Panc1 (cell line): ENCODE results near the gene FRMPD1. TPM values are rescaled to one million over a fixed set of nuclear protein-coding genes. Genes with fewer than 3 reads are reported as not detected.

ENCODE experiments used
- ATAC-seq: fragments of 200-7000 bp; cut with Tn5 transposase; 2 replicates; pipeline ENCODE4 v1.9.1; 2020; ENCODE audit warnings: mild to moderate bottlenecking, moderate library complexity
- BruUV-seq: library from RNA; stranded (reverse); fragments of 400-500 nt; replicated peaks from 2 replicates; lab custom pipeline; 2021; lab: Mats Ljungman, UMichigan
- CTCF ChIA-PET: fragments of 300-600 bp; sonication (Branson Sonifier 250); formaldehyde crosslinking; loops from one replicate; lab custom pipeline; 2022; ENCODE audit warnings: antibody characterized with exemption; lab: Charles Lee
- POLR2A ChIA-PET: fragments of 300-600 bp; sonication (Branson Sonifier 250); formaldehyde crosslinking; loops from one replicate; lab custom pipeline; 2022; ENCODE audit warnings: antibody characterized with exemption; lab: Charles Lee
- DNase-seq: peaks from one replicate; pipeline ENCODE4 v3.0.0-alpha.2; 2010; ENCODE audit warnings: low read depth, low spot score
- H3K27ac ChIP-seq: 2 replicates; pipeline ENCODE4 v1.5.1; 2011; ENCODE audit warnings: mild to moderate bottlenecking, low read length, inconsistent platforms
- H3K27me3 ChIP-seq: fragments of 200-500 bp; sonication (Bioruptor generic); 2 replicates; pipeline ENCODE4 v1.6.0; 2014; ENCODE audit warnings: low read length, inconsistent platforms; ENCODE audit not compliant: control insufficient read depth, insufficient read depth
- H3K36me3 ChIP-seq: fragments of 200-500 bp; sonication (Bioruptor generic); 2 replicates; pipeline ENCODE4 v1.5.1; 2014; ENCODE audit warnings: inconsistent platforms, mild to moderate bottlenecking, low read length, moderate library complexity; ENCODE audit not compliant: control insufficient read depth, insufficient read depth
- H3K4me1 ChIP-seq: 2 replicates; pipeline ENCODE4 v1.5.1; 2011; ENCODE audit warnings: inconsistent platforms, mild to moderate bottlenecking, low read length, moderate library complexity; ENCODE audit not compliant: control insufficient read depth, insufficient read depth
- H3K4me3 ChIP-seq, 2 experiments: 2 replicates each; pipeline ENCODE4 v1.5.1; 2011 to 2012; ENCODE audit warnings: low read depth in 2 of 2, low read length in 2 of 2, mild to moderate bottlenecking in 2 of 2, inconsistent platforms in 1 of 2, moderate library complexity in 1 of 2
- H3K9me3 ChIP-seq: fragments of 200-500 bp; sonication (Bioruptor generic); 2 replicates; pipeline ENCODE4 v1.5.1; 2014; ENCODE audit warnings: low read depth, mild to moderate bottlenecking, inconsistent platforms, low read length, moderate library complexity; ENCODE audit not compliant: control insufficient read depth, insufficient read depth
- POLR2AphosphoS5 ChIP-seq: IDR thresholded peaks from 2 replicates; pipeline ENCODE4 v1.6.1; 2012; ENCODE audit warnings: mild to moderate bottlenecking, low read depth, low read length, moderate library complexity
- SIN3A ChIP-seq: IDR thresholded peaks from 2 replicates; pipeline ENCODE4 v1.6.1; 2012; ENCODE audit warnings: low read depth, mild to moderate bottlenecking, low read length, moderate library complexity, borderline replicate concordance; ENCODE audit not compliant: insufficient read depth
- TCF7L2 ChIP-seq: IDR thresholded peaks from 2 replicates; pipeline ENCODE4 v1.6.1; 2011; ENCODE audit warnings: mild to moderate bottlenecking, low read depth, low read length, inconsistent platforms
- in situ Hi-C: cut with HindIII; loops from 2 replicates; pipeline ENCODE4 v1.10.0; 2016; ENCODE audit warnings: low sequenced_read_pairs, low pct_unique_long_range_greater_than_20kb
- intact Hi-C: fragments of 100-400 bp; cut with micrococcal nuclease; formaldehyde crosslinking; loops from one replicate; pipeline ENCODE4 v1.10.0; 2022; ENCODE audit not compliant: unreplicated experiment
- total RNA-seq: library from RNA; stranded (reverse); gene quantifications from one replicate; pipeline ENCODE4 v1.2.1, GENCODE V29; 2021; ENCODE audit not compliant: unreplicated experiment
- TF ChIP-seq, protein P1 (sequence below): fragments of 450-650 bp; IDR thresholded peaks from 2 replicates; pipeline ENCODE4 v1.5.1; 2017; ENCODE audit warnings: mild to moderate bottlenecking
- TF ChIP-seq, protein P2 (sequence below), 2 experiments: IDR thresholded peaks; 2 replicates each; pipeline ENCODE4 v1.6.1; 2011 to 2012; ENCODE audit warnings: low read depth in 2 of 2, control low read depth in 1 of 2, low read length in 1 of 2, mild to moderate bottlenecking in 1 of 2, moderate library complexity in 1 of 2; ENCODE audit not compliant: insufficient read depth in 1 of 2

Gene FRMPD1
- total RNA-seq, 1 experiment from 2014 or later = 0.21 TPM

DNA sequence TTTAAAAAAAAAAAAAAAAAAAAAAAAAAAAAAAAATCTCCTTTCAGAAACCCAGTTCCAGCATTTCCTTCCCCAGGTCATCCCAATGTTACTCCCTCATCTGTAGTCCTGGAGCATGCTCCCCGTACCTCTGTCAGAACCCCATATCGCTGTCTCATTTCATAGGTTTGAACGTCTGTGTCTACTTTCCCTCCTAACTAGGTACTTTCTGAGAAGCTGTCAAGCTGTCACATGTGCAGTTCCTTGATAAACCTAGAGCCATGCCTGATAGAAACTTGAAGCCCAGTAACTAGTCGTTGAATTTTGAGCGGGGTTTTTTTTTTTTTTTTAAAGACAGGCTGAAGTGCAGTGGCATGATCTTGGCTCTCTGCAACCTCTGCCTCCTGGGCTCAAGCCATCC lies 118.6 kb downstream of the FRMPD1 start:
- H3K36me3 ChIP-seq = peaks cover 8% of the 10 kb centered on the region; the same call in 1 of the 2 replicates
- H3K27ac ChIP-seq = no peak overlapping the region

DNA sequence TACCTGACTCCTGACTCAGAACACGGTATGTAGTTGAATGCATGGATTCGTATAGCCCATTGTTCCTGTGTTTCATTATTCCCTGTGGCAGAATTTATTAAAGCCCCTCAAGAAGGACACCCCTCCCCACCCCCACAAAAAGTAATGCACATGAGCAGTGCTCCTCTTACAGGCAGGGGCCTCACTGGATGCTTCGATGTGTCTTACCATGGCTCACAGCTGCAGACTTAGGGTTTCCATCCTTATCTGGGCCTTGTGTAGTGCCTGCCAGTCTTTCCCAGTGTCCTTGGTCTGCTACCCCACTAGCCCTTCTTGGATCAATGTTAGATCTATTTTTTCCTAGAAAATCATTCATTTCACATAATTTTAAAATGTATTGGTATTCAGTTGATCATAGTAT lies 119.2 kb downstream of the FRMPD1 start:
- DNase-seq (no peak), ATAC-seq (no peak)
- no peaks in the 10 kb centered on the region for H3K4me1 ChIP-seq
- POLR2A ChIA-PET = interaction anchor here (0.6 kb wide), 1 partner anchor 42 kb away, joined by 4 read pairs; no protein-coding TSS in a partner anchor
- intact Hi-C loops = no loop called here
- no peaks in the 10 kb centered on the region for H3K9me3 ChIP-seq
- BruUV-seq = no TSS peak
- CTCF ChIA-PET = no interaction called here
- H3K4me3 ChIP-seq = no peak overlapping the region
- in situ Hi-C loops = no loop called here
- H3K36me3 ChIP-seq = peaks cover 8% of the 10 kb centered on the region; the same call in 1 of the 2 replicates
- H3K27me3 ChIP-seq = no peaks in the 10 kb centered on the region
- H3K27ac ChIP-seq = no peak overlapping the region
- TF ChIP-seq, protein P1, sequence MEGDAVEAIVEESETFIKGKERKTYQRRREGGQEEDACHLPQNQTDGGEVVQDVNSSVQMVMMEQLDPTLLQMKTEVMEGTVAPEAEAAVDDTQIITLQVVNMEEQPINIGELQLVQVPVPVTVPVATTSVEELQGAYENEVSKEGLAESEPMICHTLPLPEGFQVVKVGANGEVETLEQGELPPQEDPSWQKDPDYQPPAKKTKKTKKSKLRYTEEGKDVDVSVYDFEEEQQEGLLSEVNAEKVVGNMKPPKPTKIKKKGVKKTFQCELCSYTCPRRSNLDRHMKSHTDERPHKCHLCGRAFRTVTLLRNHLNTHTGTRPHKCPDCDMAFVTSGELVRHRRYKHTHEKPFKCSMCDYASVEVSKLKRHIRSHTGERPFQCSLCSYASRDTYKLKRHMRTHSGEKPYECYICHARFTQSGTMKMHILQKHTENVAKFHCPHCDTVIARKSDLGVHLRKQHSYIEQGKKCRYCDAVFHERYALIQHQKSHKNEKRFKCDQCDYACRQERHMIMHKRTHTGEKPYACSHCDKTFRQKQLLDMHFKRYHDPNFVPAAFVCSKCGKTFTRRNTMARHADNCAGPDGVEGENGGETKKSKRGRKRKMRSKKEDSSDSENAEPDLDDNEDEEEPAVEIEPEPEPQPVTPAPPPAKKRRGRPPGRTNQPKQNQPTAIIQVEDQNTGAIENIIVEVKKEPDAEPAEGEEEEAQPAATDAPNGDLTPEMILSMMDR = no peak
- TF ChIP-seq TCF7L2 (no peak), POLR2AphosphoS5 (no peak), SIN3A (no peak)
- TF ChIP-seq, protein P2, sequence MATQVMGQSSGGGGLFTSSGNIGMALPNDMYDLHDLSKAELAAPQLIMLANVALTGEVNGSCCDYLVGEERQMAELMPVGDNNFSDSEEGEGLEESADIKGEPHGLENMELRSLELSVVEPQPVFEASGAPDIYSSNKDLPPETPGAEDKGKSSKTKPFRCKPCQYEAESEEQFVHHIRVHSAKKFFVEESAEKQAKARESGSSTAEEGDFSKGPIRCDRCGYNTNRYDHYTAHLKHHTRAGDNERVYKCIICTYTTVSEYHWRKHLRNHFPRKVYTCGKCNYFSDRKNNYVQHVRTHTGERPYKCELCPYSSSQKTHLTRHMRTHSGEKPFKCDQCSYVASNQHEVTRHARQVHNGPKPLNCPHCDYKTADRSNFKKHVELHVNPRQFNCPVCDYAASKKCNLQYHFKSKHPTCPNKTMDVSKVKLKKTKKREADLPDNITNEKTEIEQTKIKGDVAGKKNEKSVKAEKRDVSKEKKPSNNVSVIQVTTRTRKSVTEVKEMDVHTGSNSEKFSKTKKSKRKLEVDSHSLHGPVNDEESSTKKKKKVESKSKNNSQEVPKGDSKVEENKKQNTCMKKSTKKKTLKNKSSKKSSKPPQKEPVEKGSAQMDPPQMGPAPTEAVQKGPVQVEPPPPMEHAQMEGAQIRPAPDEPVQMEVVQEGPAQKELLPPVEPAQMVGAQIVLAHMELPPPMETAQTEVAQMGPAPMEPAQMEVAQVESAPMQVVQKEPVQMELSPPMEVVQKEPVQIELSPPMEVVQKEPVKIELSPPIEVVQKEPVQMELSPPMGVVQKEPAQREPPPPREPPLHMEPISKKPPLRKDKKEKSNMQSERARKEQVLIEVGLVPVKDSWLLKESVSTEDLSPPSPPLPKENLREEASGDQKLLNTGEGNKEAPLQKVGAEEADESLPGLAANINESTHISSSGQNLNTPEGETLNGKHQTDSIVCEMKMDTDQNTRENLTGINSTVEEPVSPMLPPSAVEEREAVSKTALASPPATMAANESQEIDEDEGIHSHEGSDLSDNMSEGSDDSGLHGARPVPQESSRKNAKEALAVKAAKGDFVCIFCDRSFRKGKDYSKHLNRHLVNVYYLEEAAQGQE (IDR thresholded peaks at IDR 0.05; ENCODE audit: insufficient read depth in 1 of 2, low read depth in 2 of 2, low read length in 1 of 2) = no peak

More for the DNA sequence above, 118.6 kb downstream of the FRMPD1 start:
- intact Hi-C loops (no loop called here), in situ Hi-C loops (no loop called here)
- BruUV-seq = no TSS peak
- no peaks in the 10 kb centered on the region for H3K4me1 ChIP-seq
- DNase-seq = no peak
- no peak overlapping the region for H3K4me3 ChIP-seq
- TF ChIP-seq POLR2AphosphoS5 (no peak), TCF7L2 (no peak), SIN3A (no peak)
- TF ChIP-seq, protein P1 = no peak
- TF ChIP-seq, protein P2 (IDR thresholded peaks at IDR 0.05; ENCODE audit: insufficient read depth in 1 of 2, low read depth in 2 of 2, low read length in 1 of 2) = no peak
- CTCF ChIA-PET = no interaction called here
- no peaks in the 10 kb centered on the region for H3K27me3 ChIP-seq
- H3K9me3 ChIP-seq = no peaks in the 10 kb centered on the region
- POLR2A ChIA-PET = no interaction called here
- no peak for ATAC-seq
